GM12878 (cell line): ENCODE data around the gene SPIRE1. TPM values are rescaled to one million over a fixed set of nuclear protein-coding genes. Genes with fewer than 3 reads are reported as not detected.

Source experiments
- ATAC-seq: fragments of 200-7000 bp; cut with Tn5 transposase; 3 replicates; pipeline ENCODE4 v1.9.1; 2020; ENCODE audit warnings: mild to moderate bottlenecking, moderate library complexity
- BruUV-seq: library from RNA; stranded (reverse); fragments of 400-500 nt; replicated peaks from 2 replicates; lab custom pipeline; 2021; lab: Mats Ljungman, UMichigan
- CTCF ChIA-PET: fragments of 300-600 bp; sonication (Branson Sonifier 250); formaldehyde crosslinking; extraction: SDS; loops from one replicate; lab custom pipeline; 2021; ENCODE audit warnings: inconsistent platforms; lab: Yijun Ruan, JAX
- POLR2A ChIA-PET: fragments of 350-600 bp; formaldehyde crosslinking; extraction: SDS; loops from one replicate; lab custom pipeline; 2021; ENCODE audit warnings: inconsistent platforms; lab: Charles Lee
- RAD21 ChIA-PET: fragments of 300-600 bp; sonication (Branson Sonifier 250); formaldehyde crosslinking; loops from one replicate; lab custom pipeline; 2023; ENCODE audit warnings: antibody characterized with exemption; ENCODE audit not compliant: unreplicated experiment; lab: Charles Lee
- SMC1A ChIA-PET: fragments of 300-600 bp; sonication (Branson Sonifier 250); formaldehyde crosslinking; loops from one replicate; lab custom pipeline; 2023; ENCODE audit not compliant: unreplicated experiment, uncharacterized antibody; lab: Charles Lee
- DNase-seq: peaks from one replicate; pipeline ENCODE4 v3.0.0-alpha.2; 2011; ENCODE audit warnings: low read depth, low spot score
- FAIRE-seq: peaks from 3 replicates; lab custom pipeline; 2011; peaks lifted over from hg19 to GRCh38; lab: Jason Lieb, UNC
- H2AFZ ChIP-seq: 2 replicates; pipeline ENCODE4 v1.6.0; 2011; ENCODE audit warnings: low read depth, low read length, control low read depth; ENCODE audit not compliant: control insufficient read depth
- H3K27ac ChIP-seq: 2 replicates; pipeline ENCODE4 v1.5.1; 2011; ENCODE audit warnings: control low read depth; ENCODE audit not compliant: control insufficient read depth, insufficient read depth
- H3K27me3 ChIP-seq, 2 experiments: replicated peaks in 1 of 2; 2 replicates each; pipeline versions ENCODE4 v1.6.0 to v1.6.1; 2011; ENCODE audit warnings: low read length in 1 of 2; ENCODE audit not compliant: control insufficient read depth in 2 of 2, insufficient read depth in 2 of 2
- H3K36me3 ChIP-seq, 2 experiments: 2 replicates each; pipeline ENCODE4 v1.5.1; 2011; ENCODE audit warnings: low read length in 1 of 2; ENCODE audit not compliant: control insufficient read depth in 2 of 2, insufficient read depth in 2 of 2
- H3K4me1 ChIP-seq: 2 replicates; pipeline ENCODE4 v1.6.1; 2011; ENCODE audit warnings: mild to moderate bottlenecking, low read length, moderate library complexity, mixed read lengths; ENCODE audit not compliant: control insufficient read depth, insufficient read depth
- H3K4me2 ChIP-seq: 2 replicates; pipeline ENCODE4 v1.6.0; 2011; ENCODE audit warnings: control low read depth; ENCODE audit not compliant: control insufficient read depth, insufficient read depth
- H3K4me3 ChIP-seq: fragments of 200-600 bp; sonication (generic); 2 replicates; pipeline ENCODE4 v1.5.1; 2016
- H3K79me2 ChIP-seq: 2 replicates; pipeline ENCODE4 v1.6.0; 2011; ENCODE audit warnings: low read length; ENCODE audit not compliant: control insufficient read depth, insufficient read depth
- H3K9ac ChIP-seq: 2 replicates; pipeline ENCODE4 v1.8.0; 2011; ENCODE audit warnings: low read length, control low read depth, mixed read lengths; ENCODE audit not compliant: control insufficient read depth, insufficient read depth
- H3K9me3 ChIP-seq: replicated peaks from 3 replicates; pipeline ENCODE4 v1.5.1; 2011; ENCODE audit warnings: mild to moderate bottlenecking, low read length; ENCODE audit not compliant: control insufficient read depth, insufficient read depth
- H4K20me1 ChIP-seq: 2 replicates; pipeline ENCODE4 v1.6.0; 2011; ENCODE audit not compliant: control insufficient read depth, insufficient read depth
- IRF3 ChIP-seq: fragments of 450-650 bp; IDR thresholded peaks from 2 replicates; pipeline ENCODE4 v1.6.1; 2014; ENCODE audit warnings: mild to moderate bottlenecking
- MEF2A ChIP-seq: IDR thresholded peaks from 2 replicates; pipeline ENCODE4 v1.6.1; 2011; ENCODE audit warnings: low read depth, mild to moderate bottlenecking, low read length, moderate library complexity; ENCODE audit not compliant: insufficient read depth
- MLLT1 ChIP-seq: fragments of 450-650 bp; IDR thresholded peaks from 2 replicates; pipeline ENCODE4 v1.6.1; 2016; ENCODE audit warnings: mild to moderate bottlenecking
- NFYB ChIP-seq: IDR thresholded peaks from 2 replicates; pipeline ENCODE4 v1.6.1; 2011; ENCODE audit warnings: low read depth, mild to moderate bottlenecking, low read length, improper control_type of control experiment, moderate library complexity; ENCODE audit not compliant: insufficient read depth
- POU2F2 ChIP-seq: IDR thresholded peaks from 3 replicates; pipeline ENCODE4 v1.6.1; 2011; ENCODE audit warnings: low read depth, mild to moderate bottlenecking, low read length, borderline replicate concordance
- SRF ChIP-seq, 2 experiments: IDR thresholded peaks; 2 replicates each; pipeline ENCODE4 v1.6.1; 2011; ENCODE audit warnings: low read depth in 2 of 2, low read length in 2 of 2, mild to moderate bottlenecking in 1 of 2, moderate library complexity in 1 of 2
- TCF3 ChIP-seq: IDR thresholded peaks from 2 replicates; pipeline ENCODE4 v1.6.1; 2012; ENCODE audit warnings: low read depth, mild to moderate bottlenecking, low read length, borderline replicate concordance; ENCODE audit not compliant: insufficient read depth
- WRNIP1 ChIP-seq: IDR thresholded peaks from 2 replicates; pipeline ENCODE4 v1.6.1; 2011; ENCODE audit warnings: low read depth, low read length, improper control_type of control experiment, borderline replicate concordance
- ZBTB11 ChIP-seq: fragments of 450-650 bp; formaldehyde crosslinking; IDR thresholded peaks from 2 replicates; pipeline ENCODE4 v1.5.0; 2022; ENCODE audit warnings: mild to moderate bottlenecking, missing genetic modification characterization
- WGBS: methylation state at CpG from one replicate; pipeline ENCODE4 v1.1.6; 2016; ENCODE audit warnings: low lambda C conversion rate; ENCODE audit not compliant: insufficient replicate concordance, insufficient coverage; ENCODE audit errors: missing lambda C conversion rate; 5-methylcytosine and 5-hydroxymethylcytosine counted together
- in situ Hi-C: fragments of 300-500 bp; cut with MboI; formaldehyde crosslinking; loops from 9 replicates; pipeline ENCODE4 v1.14.3; 2018; ENCODE audit warnings: mixed read lengths
- intact Hi-C: fragments of 100-400 bp; cut with micrococcal nuclease; formaldehyde crosslinking; loops from one replicate; pipeline ENCODE4 v1.14.2; 2022; ENCODE audit not compliant: unreplicated experiment
- polyA plus RNA-seq, 11 experiments: library from polyadenylated mRNA; depleted of rRNA in 4 of 11; unstranded in 6 of 11; stranded (reverse) in 5 of 11; fragments of >200 nt; fragmentation: Nextera tagmentation in 4 of 11; fragmentation: Illumina TruSeq in 1 of 11; extraction: Ambion mirVana in 4 of 11; extraction: Trizol in 1 of 11; gene quantifications; 1 replicate in 1 of 11; 2 replicates in 10 of 11; pipeline versions ENCODE4 v1.2.1 to v1.2.3, GENCODE V29; 2011 to 2016; ENCODE audit warnings: inconsistent platforms in 2 of 11, missing spikeins in 2 of 11, low read depth in 1 of 11
- total RNA-seq, 4 experiments: library from RNA; depleted of rRNA in 3 of 4; stranded (reverse); fragments of >200 nt in 3 of 4; fragmentation: Illumina TruSeq in 1 of 4; extraction: Trizol in 1 of 4; gene quantifications; 2 replicates each; pipeline versions ENCODE4 v1.2.1 to v1.2.3, GENCODE V29; 2013 to 2021

SPIRE1 gene
- total and polyA plus RNA-seq, 10 of the 15 experiments (the other 5 are each of a cell fraction or from before 2014, with no cell fraction given) = 0.18 to 9.2 (median 4.3) TPM

- RAD21 ChIA-PET = no interaction called here
- 97% methylated on average over 4 of the region's 4 CpGs for WGBS
These were observed 212.4 kb downstream of the SPIRE1 start for GRCh38 chr18:12445554-12445953.

More at GRCh38 chr18:12445554-12445953, 212.4 kb downstream of the SPIRE1 start:
- no peak overlapping the region for H3K9ac ChIP-seq
- no peak overlapping the region for H3K4me2 ChIP-seq
- H4K20me1 ChIP-seq = no peaks in the 10 kb centered on the region
- BruUV-seq = no TSS peak
- H3K4me1 ChIP-seq = no peaks in the 10 kb centered on the region
- ChIA-PET POLR2A (no interaction called here), CTCF (interaction anchor here (0.6 kb wide), 1 partner anchor 60 kb away, joined by 4 read pairs; no protein-coding TSS in a partner anchor), SMC1A (no interaction called here)
- intact Hi-C loops = no loop called here
- H2AFZ ChIP-seq = no peak overlapping the region
- H3K36me3 ChIP-seq = no peaks in the 10 kb centered on the region
- H3K9me3 ChIP-seq = no peaks in the 10 kb centered on the region
- no peak overlapping the region for H3K27ac ChIP-seq
- H3K79me2 ChIP-seq = no peaks in the 10 kb centered on the region
- H3K27me3 ChIP-seq = no peaks in the 10 kb centered on the region
- ATAC-seq (no peak), FAIRE-seq (no peak), DNase-seq (no peak)
- no peak overlapping the region for H3K4me3 ChIP-seq
- TF ChIP-seq SRF (IDR thresholded peaks at IDR 0.05; ENCODE audit: low read depth in 2 of 2, low read length in 2 of 2) = no peak
- no peak for TF ChIP-seq ZBTB11 (CRISPR knock-in tag)
- no peak for TF ChIP-seq IRF3
- no peak for TF ChIP-seq NFYB
- no peak for TF ChIP-seq TCF3
- TF ChIP-seq POU2F2 = no peak
- no peak for TF ChIP-seq MLLT1
- TF ChIP-seq WRNIP1 = no peak
- TF ChIP-seq MEF2A = no peak
- in situ Hi-C loops = no loop called here
